Measurements from ENCODE around the gene CABP1.

Gene CABP1

GRCh38 chr12:120692524-120693033 lies 52.2 kb downstream of the CABP1 start:
- no peak for DNase-seq (ENCODE audit: low read depth in 2 of 2)

- DNase-seq (ENCODE audit: low read depth in 2 of 2) = no peak
These were observed 53.4 kb downstream of the CABP1 start for GRCh38 chr12:120693848-120694247.

DNA sequence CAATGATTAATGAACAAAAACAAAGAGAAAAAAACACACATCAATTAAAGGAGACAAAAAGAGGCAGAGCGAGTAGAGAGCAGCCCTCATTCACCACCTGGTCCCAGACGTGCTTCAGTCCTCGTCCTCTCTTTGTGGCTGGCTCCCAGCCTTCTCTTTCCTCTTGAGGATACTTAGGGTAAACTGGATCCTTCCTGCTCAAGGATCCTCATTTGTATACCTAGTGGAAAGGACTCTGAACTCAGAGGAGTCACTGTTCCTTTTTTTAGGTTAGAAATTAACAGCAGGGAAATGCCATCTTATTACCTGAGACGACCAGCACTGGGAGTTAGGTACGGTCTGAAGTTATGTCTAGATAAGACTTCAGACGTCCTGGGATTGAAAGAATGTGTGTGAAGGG lies 56.2 kb downstream of the CABP1 start:
- no peak for DNase-seq (ENCODE audit: low read depth in 2 of 2)

- no peak for DNase-seq (ENCODE audit: low read depth in 2 of 2)
These were observed 56.9 kb downstream of the CABP1 start for GRCh38 chr12:120697344-120697743.

DNA sequence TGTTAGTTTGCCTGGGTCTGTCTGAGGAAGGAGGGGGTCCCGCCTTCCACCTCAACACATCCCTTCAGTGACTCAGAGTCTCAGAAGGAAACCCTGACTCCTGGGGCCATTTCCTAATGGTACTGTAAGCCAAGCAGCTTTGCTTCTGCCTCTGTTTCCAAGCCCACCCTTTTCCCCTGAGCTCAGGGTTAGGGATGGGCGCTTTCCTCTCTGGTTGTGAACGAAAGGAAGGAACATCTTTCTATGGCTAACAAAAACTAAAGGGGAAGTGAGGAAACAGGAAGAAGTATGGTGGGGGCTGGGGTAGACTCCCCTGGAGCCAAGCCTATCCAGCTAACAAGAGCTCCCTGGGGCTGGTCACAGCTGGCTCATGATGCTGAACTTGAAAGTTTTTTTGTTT lies 58.2 kb downstream of the CABP1 start:
- DNase-seq (ENCODE audit: low read depth in 2 of 2) = no peak

- DNase-seq (ENCODE audit: low read depth in 2 of 2) = no peak
These were observed 59.1 kb downstream of the CABP1 start for GRCh38 chr12:120699553-120699952.

DNA sequence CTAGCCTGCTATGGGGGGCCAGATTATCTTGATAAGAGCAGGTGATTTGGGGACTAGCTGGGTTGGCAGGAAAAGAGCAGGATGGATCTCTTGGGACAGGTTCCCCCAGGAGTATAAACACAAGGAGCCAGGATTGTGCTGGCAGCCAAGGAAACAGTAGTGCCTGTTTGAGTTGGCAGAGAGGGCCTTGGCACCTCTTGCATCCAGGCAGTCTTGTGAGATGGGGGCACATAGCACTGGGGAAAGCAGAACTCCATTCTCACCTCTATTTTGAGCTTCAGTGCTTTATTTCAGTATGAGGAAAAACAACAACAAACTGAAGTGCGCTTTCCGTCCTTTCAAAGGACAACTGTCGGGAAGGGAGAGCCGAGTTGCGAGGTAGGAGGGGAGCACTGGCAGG lies 60.5 kb downstream of the CABP1 start:
- DNase-seq (ENCODE audit: low read depth in 2 of 2) = no peak

DNA sequence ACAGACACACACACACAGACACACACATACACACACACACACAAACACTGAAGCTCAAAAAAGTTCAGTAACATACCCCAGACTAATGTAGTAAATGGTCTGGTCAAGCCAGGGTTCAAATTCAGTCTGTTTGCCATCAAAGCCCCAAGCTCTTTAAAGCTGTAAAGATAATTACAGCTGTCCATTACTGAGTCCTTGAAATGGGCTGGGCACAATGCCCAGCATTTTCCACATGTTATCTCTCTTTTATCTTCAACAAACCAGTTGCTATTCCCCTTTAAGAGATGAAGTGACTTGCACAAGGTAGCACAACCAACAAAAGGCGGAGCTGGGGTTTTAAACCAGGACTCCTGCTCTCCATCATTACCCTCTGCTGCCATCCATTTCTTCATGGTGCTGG lies 62.2 kb downstream of the CABP1 start:
- no peak for DNase-seq (ENCODE audit: low read depth in 2 of 2)

DNA sequence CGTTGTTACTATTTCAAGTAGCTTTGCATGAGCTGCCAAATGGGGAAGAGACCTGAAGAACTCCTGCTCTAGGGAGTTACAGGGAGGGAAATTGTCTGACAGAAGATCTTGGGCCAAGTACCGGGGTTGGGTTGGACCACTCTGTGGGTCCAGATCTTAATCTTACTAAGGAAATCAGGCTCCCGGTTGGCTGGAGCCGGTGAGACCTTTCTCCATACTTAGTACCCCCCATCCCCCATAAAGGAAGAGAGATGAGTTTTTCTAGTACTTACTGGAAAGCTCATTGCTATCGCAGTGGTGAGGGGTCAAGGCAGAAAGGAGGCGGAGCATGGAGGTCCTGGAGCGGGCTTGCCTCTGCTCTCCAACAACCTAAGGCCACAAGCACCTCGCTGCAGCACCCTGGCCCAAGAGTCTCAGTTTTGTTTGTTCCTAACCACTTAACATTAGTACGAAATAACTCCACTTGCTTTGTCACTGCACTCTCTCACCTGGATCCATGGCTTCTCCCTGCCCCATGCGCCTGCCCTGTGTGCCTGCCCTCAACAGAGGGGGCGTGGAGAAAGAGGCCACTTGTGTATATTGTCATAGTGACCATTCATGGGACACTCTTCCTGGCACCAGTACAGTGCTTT lies 63.0 kb downstream of the CABP1 start:
- no peak for DNase-seq (ENCODE audit: low read depth in 2 of 2)

- no peak for DNase-seq (ENCODE audit: low read depth in 2 of 2)
These were observed 65.2 kb downstream of the CABP1 start for GRCh38 chr12:120705618-120706017.

GRCh38 chr12:120706029-120706428 lies 65.6 kb downstream of the CABP1 start:
- no peak for DNase-seq (ENCODE audit: low read depth in 2 of 2)

- no peak for DNase-seq (ENCODE audit: low read depth in 2 of 2)
These were observed 68.2 kb downstream of the CABP1 start for GRCh38 chr12:120708651-120709050.

- DNase-seq (ENCODE audit: low read depth in 2 of 2) = peak; percentile 51 to 66
These were observed 69.8 kb downstream of the CABP1 start, which contains the start of gene UNC119B for GRCh38 chr12:120710031-120710804. UNC119B (plus strand) TSS chr12:120710458; CDS start chr12:120710475, 17 bp downstream.

DNA sequence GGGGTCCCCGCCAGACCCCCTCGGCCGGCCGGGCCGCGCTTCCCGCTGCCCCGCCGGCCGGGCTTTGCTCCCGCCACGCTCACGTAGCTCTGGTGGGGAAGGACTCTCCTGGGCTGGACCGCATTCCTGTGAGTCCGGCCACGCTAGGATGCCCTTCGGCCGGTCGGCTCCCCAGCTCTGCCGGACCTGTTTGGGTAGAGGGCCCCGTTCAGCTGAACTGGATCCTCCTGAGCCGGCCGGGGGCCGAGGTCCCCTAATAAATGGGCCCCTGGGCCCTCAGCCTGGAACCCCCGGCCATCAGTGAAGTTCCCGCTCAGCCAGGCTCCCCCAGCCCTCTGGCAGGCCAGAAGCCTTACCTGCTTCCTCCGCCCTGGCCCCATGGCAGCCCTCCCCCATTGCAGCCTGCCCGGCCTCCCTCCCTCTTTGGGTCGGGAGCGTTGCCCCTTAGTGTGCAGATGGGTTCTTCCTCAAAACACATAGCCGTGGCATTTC lies 70.4 kb downstream of the CABP1 start:
- DNase-seq (ENCODE audit: low read depth in 2 of 2) = peak in 1 of 2 experiments; percentile 12

- DNase-seq (ENCODE audit: low read depth in 2 of 2) = no peak
These were observed 71.0 kb downstream of the CABP1 start for GRCh38 chr12:120711411-120711810.

DNA sequence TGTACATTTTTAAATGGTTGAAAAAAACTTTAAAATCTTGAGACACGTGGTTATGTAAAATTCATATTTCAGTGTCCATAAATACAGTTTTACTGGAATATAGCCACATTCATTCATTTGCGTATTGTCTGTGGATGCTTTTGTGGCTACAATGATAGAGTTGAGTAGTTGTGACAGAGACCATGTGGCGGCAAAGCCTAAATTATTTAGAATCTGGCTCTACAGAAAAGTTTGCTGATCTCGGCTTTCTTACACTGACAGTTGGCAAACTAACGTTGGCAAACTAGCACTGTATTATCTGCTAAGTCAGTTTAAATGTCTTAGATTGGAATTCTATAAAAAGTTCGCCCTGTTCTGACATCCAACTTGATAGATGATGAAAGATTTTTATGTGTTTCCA lies 72.2 kb downstream of the CABP1 start:
- DNase-seq (ENCODE audit: low read depth in 2 of 2) = no peak

- DNase-seq (ENCODE audit: low read depth in 2 of 2) = peak; percentile 35 to 60
These were observed 73.5 kb downstream of the CABP1 start for GRCh38 chr12:120713861-120714482.

Data from stimulated activated CD4-positive, alpha-beta T cell treated with anti-CD3 and anti-CD28 coated beads, Interleukin-12 subunit alpha, Interleukin-12 subunit beta, amount 100 ng/mL, for 24 hours (primary cell).